LNCaP clone FGC (cell line): Measurements from ENCODE around the gene PAPOLB.

Experiments used
- DNase-seq: peaks from one replicate; pipeline ENCODE4 v3.0.0-alpha.2; 2011; ENCODE audit warnings: low read depth
- H3K4me3 ChIP-seq: 2 replicates; pipeline ENCODE4 v1.5.1; 2011; ENCODE audit warnings: mild to moderate bottlenecking, low read depth, low read length, control low read depth
- CTCF ChIP-seq: IDR thresholded peaks from 2 replicates; pipeline ENCODE4 v1.5.1; 2012; ENCODE audit warnings: mild to moderate bottlenecking; ENCODE audit not compliant: control insufficient read depth, insufficient read depth; ENCODE audit errors: extremely low read depth

PAPOLB gene

GRCh38 chr7:4835398-4836205 is 26.2 kb downstream of the PAPOLB start:
- DNase-seq: no peak
- TF ChIP-seq CTCF: no peak
- H3K4me3 ChIP-seq: no peak overlapping the region

DNA sequence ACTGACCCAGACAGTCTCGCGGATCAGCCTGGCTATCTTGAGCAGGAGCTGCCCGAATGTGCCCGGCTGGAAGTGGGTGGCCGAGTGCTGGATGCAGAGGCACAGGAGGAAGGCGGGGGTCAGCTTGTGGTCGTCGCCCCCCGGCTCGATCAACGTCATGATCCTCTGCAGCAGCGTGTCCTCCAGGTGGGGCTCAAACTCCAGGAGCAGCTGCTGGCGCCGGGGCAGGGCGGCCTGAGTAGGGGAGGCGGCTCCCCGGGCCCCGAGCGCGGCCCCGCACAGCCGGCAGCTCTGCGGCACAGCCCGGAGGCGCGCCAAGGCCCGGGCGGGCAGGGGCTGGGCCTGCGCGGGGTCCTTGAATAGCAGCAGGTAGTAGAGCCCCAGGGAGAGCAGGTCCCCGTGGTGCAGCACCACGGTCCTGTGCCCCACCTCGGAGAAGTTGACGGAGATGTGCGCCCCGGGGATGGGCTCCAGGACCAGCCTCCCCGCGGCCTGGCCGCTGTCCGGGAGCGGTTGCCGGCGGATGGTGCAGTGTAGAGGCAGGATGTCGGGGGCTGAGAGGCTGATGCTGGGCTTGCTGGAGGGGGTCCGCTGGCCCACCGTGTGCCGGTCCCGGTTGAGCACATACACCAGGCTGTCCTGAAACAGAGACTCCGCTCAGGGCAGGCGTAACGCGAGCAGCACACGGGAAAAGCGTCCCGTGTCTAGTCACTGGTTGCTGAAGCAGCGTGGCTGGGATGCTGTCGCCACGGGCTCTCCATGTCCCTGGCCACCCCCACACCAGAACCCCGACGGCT is 27.0 kb downstream of the PAPOLB start:
- no peak for TF ChIP-seq CTCF
- no peak for DNase-seq

GRCh38 chr7:4833691-4834600 is 27.9 kb downstream of the PAPOLB start:
- H3K4me3 ChIP-seq: no peak overlapping the region
- no peak for TF ChIP-seq CTCF
- DNase-seq: no peak

More for the DNA sequence above, 27.0 kb downstream of the PAPOLB start:
- H3K4me3 ChIP-seq: no peak overlapping the region

GRCh38 chr7:4833176-4833575 is 28.7 kb downstream of the PAPOLB start:
- H3K4me3 ChIP-seq: no peak overlapping the region
- no peak for TF ChIP-seq CTCF
- no peak for DNase-seq

DNA sequence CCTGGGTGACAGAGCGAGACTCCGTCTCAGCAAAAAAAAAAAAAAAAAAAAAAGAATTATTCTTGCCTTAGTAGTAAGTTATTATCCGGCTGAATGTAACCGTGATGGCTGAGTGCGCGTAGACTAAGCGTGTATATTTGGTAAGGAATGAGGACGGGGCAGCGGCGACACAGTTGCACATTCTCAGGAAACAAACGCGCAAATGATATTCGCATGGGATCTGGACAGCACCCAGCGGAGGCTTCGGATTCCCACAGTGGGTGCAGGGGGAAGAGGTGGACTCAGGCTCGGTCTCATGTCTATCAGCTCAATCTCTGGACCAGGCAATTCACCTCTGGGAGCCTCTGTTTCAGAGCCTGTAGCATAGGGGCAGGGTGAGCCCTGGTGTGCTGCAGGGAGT is 29.1 kb downstream of the PAPOLB start:
- H3K4me3 ChIP-seq: no peak overlapping the region
- no peak for TF ChIP-seq CTCF
- DNase-seq: no peak

DNA sequence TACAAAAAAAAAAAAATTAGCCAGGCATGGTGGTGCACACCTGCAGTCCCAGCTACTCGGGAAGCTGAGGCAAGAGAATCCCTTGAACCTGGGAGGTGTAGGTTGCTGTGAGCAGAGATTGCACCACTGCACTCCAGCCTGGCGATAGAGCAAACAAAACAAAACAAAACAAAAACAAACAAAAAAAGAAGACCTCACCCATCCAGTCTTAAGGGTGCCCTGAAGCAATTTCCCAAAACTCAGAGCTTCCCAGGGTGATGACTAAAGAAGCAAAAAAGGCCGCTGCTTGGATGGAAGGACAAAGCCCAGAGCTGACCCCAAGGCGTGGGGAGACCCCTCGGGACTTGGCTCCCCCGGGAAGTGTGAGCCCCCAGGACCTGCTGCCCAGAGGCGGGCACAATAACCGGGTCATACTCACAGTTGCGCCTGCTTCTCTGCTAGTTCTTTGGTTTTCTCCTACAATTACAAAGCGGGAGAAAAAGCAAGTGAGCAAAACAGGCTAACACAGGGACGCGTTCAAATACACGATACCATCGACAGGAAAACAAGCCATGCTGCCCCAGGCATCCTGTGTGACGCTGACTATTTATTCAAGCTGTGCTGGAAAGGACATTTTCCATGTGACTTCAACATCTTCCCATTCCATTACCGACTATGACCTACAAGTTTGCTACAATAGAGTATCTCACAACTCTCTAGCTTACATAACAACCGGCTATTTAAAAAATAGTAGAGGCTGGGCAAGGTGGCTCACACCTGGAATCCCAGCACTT is 29.9 kb downstream of the PAPOLB start:
- no peak overlapping the region for H3K4me3 ChIP-seq
- DNase-seq: no peak
- no peak for TF ChIP-seq CTCF
